BE2C (cell line): ENCODE measurements around the gene GPC3.

Experiments used
- DNase-seq: peaks from one replicate; pipeline ENCODE4 v3.0.0-alpha.2; 2020
- H3K27me3 ChIP-seq: fragments of 250-450 bp; sonication (Bioruptor Pico); 2 replicates; pipeline ENCODE4 v1.5.1; 2020; ENCODE audit warnings: mild to moderate bottlenecking
- H3K36me3 ChIP-seq: fragments of 250-450 bp; sonication (Bioruptor Pico); 2 replicates; pipeline ENCODE4 v1.5.1; 2020; ENCODE audit warnings: mild to moderate bottlenecking
- H3K4me1 ChIP-seq: fragments of 250-450 bp; sonication (Bioruptor Pico); 2 replicates; pipeline ENCODE4 v1.5.1; 2020
- H3K4me3 ChIP-seq: 2 replicates; pipeline ENCODE4 v1.5.1; 2011; ENCODE audit warnings: low read depth, low read length
- H3K9me3 ChIP-seq: fragments of 250-450 bp; sonication (Bioruptor Pico); 2 replicates; pipeline ENCODE4 v1.5.1; 2020
- TF ChIP-seq, protein P1 (sequence below): IDR thresholded peaks from 2 replicates; pipeline ENCODE4 v1.5.1; 2012; ENCODE audit warnings: mild to moderate bottlenecking, low read depth, low read length

GPC3 gene

DNA sequence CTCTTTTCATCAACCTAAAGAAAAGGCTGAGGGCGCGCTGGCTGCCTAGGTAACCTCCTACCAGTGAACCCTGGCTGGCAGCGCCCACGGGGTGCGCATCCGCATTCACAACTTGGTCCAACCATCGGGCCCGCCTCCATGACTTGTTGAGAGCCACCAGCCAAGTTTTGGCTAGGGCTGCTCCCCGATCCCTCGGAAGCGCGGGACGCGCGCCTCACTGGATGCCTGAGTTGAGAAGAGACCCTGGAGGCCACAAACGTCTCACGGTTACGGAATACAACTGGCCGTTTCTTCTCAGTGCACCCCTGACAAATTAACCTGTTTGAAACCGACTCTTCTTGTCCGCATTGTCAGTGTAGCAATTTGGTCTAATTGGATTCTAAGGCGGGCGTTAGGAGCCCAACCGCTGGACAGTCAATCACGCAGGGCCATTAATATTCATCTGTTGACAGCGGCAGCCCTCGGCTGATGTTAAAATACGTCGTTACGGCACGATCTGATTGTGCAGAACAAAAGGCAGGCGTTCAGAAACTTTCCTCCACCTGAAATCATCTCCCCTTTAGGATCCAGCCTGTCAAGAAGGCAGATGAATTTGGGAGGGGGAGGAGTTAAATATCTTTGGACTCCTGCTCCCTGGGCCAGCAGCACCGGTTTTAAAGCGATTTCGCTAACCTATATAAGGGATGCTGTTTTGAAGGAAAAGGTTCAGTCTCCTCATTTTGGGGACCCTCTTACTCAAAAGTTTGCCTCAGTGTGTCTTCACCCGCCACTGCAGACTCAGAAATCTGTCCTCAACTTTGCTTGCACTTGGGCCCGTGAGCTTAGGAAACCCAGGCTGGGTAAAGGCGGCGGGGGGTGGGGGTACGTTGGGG, 1.2 kb downstream of the GPC3 start:
- no peaks in the 10 kb centered on the region for H3K9me3 ChIP-seq
- H3K36me3 ChIP-seq, result no peaks in the 10 kb centered on the region
- TF ChIP-seq, protein P1, sequence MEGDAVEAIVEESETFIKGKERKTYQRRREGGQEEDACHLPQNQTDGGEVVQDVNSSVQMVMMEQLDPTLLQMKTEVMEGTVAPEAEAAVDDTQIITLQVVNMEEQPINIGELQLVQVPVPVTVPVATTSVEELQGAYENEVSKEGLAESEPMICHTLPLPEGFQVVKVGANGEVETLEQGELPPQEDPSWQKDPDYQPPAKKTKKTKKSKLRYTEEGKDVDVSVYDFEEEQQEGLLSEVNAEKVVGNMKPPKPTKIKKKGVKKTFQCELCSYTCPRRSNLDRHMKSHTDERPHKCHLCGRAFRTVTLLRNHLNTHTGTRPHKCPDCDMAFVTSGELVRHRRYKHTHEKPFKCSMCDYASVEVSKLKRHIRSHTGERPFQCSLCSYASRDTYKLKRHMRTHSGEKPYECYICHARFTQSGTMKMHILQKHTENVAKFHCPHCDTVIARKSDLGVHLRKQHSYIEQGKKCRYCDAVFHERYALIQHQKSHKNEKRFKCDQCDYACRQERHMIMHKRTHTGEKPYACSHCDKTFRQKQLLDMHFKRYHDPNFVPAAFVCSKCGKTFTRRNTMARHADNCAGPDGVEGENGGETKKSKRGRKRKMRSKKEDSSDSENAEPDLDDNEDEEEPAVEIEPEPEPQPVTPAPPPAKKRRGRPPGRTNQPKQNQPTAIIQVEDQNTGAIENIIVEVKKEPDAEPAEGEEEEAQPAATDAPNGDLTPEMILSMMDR, result no peak
- no peak for DNase-seq
- no peaks in the 10 kb centered on the region for H3K4me1 ChIP-seq
- H3K4me3 ChIP-seq, result no peak overlapping the region
- no peaks in the 10 kb centered on the region for H3K27me3 ChIP-seq

DNA sequence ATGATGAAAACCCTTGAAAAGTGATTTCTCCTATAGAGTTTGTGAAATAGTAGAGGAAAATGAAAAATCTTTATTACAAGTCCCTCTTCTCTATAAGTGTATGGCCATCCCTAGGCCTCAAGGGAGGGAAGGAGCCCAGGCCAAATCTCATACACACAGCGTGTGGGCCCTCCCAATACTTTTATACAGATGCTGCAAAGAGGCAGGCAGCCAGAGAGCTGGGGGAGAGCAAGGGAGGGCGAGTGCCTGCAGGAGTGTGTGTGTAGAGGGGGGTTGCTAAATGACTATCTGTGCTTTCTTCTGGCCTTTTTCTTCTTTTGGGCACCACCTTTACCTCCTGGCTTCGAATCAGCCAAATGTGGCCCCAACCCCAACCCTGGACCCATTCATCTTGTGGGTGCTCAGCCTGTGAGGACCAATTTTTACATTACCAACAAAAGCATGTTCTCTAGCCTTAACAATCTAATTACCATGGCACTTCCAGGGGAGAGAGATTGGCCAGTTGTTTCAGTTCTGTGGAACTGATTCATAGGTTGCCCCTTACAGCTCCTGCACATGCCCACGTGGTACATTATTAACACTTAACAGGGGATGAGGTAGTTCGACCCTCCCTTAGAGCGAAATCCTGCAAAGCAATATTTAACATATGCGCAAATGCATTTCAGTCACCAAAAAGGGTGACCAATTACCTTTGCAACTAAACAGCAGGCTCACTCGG, 2.0 kb downstream of the GPC3 start:
- Histone ChIP-seq H3K9me3 (no peaks in the 10 kb centered on the region), H3K4me3 (no peak overlapping the region), H3K27me3 (no peaks in the 10 kb centered on the region), H3K36me3 (no peaks in the 10 kb centered on the region), H3K4me1 (no peaks in the 10 kb centered on the region)
- TF ChIP-seq, protein P1, result no peak
- no peak for DNase-seq

DNA sequence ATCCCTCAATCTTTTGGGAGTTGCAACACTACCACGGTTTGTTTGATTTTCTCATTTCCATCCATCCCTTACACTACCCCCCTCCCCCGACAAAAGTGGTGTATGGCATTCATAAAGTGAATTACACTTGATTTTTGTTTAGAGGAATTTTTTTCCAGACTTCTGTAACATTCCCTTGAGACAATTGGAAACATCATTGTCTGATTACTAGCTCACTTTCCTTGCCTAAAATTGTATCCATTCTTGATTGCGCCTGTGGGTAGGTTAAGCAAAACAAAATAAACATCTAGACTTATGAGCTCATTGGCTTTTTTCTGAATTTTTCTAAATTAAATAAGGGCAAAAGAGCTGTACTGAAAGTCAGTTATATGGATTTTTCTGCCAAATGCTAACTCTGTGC, 3.5 kb downstream of the GPC3 start:
- TF ChIP-seq, protein P1, result no peak
- Histone ChIP-seq H3K27me3 (no peaks in the 10 kb centered on the region), H3K4me3 (no peak overlapping the region), H3K4me1 (no peaks in the 10 kb centered on the region), H3K36me3 (no peaks in the 10 kb centered on the region), H3K9me3 (no peaks in the 10 kb centered on the region)
- no peak for DNase-seq

DNA sequence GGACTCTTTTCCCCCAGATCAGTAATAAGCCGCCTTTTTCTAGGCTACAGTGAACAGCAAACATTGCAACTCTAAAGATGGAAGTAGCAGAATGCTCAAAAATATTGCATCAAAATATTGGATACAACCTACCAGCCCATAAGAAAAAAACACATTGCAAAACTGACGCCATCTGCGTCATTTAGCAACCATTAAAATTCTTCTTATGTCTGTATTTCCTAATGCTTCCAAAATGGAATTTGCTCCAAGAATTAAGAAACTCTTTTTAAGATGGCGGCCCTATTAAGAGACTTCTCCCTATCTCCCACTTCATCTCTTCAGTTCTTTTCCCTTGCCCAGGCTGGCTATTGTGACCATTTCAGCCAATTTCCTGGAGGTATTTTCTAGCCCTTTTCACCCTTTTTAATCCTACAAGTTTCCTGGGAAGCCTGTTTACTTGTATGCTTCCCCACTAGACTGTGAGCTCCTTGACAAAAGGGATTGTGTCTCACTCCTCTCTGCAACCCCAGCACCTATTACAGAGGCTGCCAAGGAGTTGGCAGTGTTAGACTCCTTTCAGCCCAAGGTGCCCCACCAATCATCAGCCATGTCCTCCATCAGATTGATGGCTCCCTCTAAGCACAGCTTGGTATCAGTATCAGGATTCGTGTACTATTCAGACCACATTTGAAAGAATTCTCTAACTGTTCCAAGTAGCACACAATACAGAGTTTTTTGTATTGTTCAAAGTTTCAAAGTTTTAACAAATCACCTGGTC, 4.4 kb downstream of the GPC3 start:
- TF ChIP-seq, protein P1, result no peak
- no peaks in the 10 kb centered on the region for H3K9me3 ChIP-seq
- no peaks in the 10 kb centered on the region for H3K27me3 ChIP-seq
- H3K36me3 ChIP-seq, result no peaks in the 10 kb centered on the region
- no peaks in the 10 kb centered on the region for H3K4me1 ChIP-seq
- DNase-seq, result no peak
- H3K4me3 ChIP-seq, result no peak overlapping the region

DNA sequence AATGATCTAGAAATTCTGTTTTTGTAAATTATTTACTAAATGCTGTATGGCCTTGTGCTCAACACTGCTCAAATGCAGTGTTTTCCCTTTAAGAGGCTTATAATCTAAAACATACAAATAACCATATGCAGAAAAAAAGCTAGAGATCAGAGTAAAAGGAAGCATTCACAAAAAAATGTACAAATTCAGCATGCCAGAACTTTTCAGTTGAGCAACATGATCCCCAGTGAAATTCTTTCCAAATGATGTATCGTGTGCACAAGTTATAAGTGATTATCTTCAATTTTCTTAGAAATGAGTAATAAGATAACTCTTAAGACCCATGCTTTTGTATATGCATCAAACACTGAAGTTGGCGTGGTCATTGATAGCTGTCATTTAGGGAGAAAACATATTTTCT, 5.0 kb downstream of the GPC3 start:
- no peak for DNase-seq
- no peak overlapping the region for H3K4me3 ChIP-seq
- TF ChIP-seq, protein P1, result no peak

More for the DNA sequence above, 5.0 kb downstream of the GPC3 start:
- Histone ChIP-seq H3K27me3 (no peaks in the 10 kb centered on the region), H3K9me3 (no peaks in the 10 kb centered on the region), H3K36me3 (no peaks in the 10 kb centered on the region), H3K4me1 (no peaks in the 10 kb centered on the region)
